NCI-H2227 (cell line): Measurements from ENCODE around the gene MRRF.
"Not testable (repeated sequence)": the region's sequence is repeated elsewhere in the genome, so short reads cannot be mapped to it uniquely, and the experiment has no call there.

Experiments
- DNase-seq: peaks from one replicate; lab custom pipeline; 2025; ENCODE audit not compliant: unreplicated experiment; lab: John Stamatoyannopoulos, UW

Gene MRRF

DNA sequence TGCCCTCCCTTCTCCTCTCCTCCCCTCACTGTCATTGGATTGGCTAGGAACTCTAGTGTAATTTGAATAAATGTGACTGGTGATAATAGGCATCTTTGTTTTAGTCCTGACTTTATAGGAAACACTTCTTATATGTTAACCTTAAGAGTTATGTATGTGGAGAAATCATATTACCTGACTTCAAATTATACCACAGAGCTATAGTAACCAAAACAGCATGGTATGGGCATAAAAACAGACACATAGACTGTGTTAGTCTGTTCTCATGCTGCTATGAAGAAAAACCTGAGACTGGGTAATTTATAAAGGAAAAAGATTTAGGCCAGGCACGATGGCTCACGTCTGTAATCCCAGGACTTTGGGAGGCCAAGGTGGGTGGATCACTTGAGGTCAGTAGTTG lies 9.4 kb downstream of the MRRF start:
- DNase-seq = no peak

DNA sequence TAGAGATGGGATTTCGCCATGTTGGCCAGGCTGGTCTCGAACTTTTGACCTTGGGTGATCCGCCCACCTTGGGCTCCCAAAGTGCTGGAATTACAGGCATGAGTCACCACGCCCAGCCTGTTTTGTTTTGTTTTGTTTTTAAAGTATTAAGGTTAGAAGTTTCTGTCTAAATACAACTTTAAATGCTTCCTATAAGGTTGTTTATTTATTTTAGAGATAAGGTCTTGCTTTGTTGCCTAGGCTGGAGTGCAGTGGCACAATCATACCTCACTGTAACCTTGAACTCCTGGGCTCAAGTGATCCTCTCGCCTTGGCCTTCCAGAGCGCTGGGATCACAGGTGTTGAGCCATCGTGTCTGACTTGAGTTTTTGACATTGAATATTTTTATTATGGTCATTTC lies 11.4 kb downstream of the MRRF start:
- DNase-seq = no peak

DNA sequence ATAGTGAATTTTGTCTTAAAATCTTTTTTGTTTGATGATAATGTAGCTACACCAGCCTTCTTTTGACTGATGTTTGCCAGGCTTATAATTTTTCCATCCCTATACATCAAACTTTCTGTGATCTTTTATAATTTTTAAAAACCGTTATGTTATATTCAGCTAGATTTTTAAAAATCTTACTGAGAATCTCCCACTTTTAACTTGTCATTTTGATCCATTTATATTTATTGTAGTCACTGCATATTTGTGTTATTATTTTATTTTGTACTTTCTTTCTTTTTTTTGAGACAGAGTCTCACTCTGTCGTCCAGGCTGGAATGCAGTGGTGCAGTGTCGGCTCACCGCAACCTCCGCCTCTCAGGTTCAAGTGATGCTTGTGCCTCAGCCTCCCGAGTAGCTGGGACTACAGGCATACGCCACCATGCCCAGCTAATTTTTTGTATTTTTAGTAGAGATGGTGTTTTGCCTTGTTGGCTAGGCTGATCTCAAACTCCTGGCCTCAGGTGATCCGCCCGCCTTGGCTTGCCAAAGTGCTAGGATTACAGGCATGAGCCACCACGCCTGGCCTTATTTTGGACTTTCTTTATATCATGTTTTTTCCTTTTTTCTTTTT lies 12.7 kb downstream of the MRRF start:
- no peak for DNase-seq

DNA sequence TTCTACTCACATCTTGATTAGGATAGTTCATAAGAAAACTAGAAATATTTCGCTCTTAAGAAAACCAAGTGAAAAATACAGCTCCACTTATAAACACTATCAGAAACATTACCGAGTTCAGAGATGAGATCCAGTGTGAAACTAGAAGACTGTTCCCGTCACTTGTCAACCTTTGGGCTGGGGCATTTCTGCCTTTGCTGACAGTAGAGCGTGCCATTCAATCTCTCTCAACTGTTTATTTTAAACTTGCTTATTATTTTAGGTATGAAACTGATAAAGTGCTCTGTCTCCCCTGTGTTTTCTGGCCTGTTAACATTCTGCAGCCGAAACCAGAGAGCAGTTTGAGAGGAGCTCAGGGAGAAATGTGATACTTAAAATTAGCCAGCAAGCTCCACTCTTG lies 16.7 kb downstream of the MRRF start:
- DNase-seq = no peak

DNA sequence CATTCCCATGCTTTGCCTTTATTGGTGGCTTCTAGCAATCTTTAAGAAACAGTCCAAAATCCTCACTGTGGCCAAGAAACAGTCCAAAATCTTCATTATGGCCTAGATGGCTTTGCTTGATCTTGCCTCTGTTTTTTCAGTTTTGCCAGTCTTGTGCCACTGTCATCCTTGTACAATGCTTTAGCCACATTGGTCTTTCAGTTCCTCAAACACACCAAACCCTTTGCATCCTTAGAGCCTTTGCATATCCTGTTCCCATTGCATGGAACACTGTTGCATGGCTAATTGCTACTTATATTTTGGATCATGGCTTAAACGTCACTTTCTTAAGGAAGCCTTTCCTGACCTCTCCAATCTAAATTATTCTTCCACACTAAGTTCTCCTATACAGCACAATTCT lies 22.1 kb downstream of the MRRF start:
- no peak for DNase-seq

DNA sequence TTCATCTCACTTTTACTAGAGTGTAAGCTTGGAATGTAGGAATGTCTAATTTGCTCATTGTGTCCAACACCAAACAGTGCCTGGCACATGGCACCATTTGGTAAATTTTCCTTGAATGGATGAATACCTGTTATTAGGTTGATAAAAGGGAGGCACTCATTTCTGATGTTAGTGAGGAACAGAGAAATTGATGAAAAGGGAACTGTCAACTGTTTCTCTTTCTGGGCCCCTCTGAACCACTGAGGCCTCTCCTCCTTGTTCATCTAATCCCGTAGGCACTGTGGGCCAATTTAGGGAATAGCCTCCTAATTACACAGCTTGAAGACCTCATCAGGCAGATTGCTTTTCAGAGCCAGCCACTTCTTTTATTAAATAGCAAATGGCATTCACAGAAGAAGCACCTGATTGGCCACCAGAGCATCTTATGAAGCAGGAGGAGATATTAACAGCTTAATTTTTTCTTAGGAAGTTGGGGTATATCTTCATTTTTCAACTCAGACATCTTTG lies 22.6 kb downstream of the MRRF start:
- no peak for DNase-seq

DNA sequence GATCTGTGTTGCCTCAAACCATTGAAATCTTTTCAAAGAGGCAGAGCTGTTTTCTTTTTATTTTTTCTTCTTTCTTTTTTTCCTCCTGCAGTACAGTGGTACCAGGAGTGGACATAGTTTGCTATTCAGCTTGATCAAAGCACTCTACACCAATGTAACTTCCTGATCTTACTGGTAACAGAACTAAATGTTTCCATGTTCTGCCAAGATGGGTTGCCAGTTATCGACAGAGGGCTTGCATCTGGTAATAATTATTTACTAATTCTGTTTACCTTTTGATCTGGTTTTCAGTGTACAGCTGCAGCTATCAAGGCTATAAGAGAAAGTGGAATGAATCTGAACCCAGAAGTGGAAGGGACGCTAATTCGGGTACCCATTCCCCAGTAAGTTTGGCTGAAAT lies 26.8 kb downstream of the MRRF start:
- no peak for DNase-seq

DNA sequence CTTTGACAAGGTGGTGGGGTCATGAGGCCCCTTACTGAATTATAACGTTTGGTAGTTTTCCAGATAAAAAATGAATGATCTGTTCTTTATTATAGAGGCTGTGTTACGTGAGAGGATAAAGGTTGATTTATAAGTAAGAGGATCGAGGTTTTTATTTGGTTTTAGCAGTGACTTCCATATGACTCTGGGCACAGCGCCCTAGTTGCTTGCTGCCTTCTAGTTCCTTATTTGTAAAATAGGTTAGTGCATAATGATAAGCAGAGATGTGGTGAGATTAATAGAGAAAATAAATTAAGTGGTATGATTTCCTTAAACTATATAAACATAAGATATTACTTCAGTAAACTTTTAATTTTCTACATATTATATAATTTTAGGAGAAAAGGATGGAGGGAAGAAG lies 29.8 kb downstream of the MRRF start:
- no peak for DNase-seq

DNA sequence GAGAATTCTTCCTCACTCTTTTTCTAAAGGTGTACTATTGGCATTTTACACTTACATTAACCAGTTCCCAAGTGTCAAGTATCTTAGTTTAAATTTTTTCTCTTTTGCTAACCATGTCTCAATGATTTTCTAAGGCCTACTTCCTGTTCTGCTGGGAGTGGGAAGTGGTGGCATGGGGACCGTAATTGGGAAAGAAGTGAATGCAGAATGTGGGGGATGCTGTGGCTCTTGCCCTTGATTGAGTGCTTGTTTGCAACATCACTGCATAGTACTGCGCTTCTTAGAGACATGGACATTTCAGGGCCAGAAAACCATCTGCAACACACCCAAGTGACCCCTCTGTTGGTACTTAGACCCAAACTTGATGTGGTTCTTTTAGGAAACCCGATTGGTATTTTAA lies 32.8 kb downstream of the MRRF start:
- DNase-seq = no peak

DNA sequence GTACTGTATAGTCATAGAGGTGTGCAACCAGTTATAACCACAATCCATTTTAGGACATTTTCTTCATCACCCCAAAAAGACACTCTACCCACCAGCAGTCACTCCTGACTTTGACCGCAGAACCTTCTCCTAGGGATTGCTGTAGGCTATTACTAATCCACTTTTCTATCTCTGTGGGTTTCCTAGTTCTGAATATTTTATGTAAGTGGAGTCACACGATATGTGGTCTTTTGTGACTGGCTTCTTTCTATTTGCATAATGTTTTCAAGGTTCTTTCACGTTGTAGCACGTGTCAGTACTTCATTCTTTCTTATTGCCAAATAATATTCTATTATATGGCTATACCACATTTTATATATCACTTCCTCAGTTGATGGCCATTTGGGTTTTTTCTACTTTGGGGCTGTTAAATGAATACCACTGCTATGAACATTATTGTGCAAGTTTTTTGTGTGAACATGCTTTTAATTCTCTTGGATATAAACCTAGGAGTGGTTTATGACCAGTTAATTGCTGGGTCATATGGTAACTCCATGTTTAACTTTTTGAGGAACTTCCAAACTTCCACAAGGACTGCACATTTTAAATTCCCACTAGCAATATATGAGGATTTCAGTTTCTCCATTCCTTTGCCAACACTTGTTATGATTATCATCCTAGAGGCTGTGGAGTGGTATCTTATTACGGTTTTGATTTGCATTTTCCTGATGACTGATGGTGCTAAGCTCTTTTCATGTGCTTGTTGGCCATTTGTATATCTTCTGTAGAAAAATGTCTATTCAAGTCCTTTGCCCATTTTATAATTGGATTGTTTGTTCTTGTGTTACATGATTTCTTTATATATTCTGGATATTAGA lies 37.8 kb downstream of the MRRF start:
- no peak for DNase-seq

DNA sequence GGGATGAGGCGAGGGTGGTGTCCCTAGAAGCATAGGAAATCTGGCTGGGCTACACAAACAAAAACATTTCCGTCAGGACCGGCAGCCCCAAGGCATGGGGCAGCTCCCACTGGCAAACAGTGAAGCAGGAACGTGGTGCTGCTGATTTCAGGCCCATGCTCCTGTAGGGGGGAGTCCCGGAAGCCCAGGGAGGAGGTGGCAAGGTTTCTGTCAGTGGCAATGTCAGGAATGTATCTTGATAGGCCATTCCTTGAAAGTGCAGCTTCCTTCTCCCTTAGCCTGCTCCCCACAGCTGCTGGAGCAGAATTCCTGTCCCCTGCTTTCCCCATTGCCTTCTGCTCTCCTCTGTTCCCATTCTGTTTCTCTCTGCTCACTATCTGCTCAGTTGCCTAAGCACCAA lies 42.4 kb downstream of the MRRF start:
- no peak for DNase-seq

DNA sequence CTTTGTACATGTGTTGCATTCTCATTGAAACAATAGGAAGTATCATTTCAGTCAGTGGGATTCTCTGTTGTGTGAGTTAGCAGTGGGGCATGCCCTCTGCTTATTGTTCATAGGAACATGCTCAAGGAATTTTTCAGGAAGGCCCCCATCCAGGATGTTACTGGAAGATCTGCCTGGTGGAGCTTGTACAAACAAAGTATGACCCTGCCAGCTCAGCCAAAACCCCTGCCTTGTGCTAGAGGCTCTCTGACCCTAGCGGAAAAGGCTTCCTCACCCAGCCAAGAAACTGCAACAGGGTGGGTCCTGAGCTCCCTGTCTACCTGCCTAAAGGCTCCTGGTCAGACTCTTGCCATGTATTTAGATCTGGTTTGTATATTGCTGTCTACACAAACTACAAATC lies 43.2 kb downstream of the MRRF start:
- DNase-seq = no peak

DNA sequence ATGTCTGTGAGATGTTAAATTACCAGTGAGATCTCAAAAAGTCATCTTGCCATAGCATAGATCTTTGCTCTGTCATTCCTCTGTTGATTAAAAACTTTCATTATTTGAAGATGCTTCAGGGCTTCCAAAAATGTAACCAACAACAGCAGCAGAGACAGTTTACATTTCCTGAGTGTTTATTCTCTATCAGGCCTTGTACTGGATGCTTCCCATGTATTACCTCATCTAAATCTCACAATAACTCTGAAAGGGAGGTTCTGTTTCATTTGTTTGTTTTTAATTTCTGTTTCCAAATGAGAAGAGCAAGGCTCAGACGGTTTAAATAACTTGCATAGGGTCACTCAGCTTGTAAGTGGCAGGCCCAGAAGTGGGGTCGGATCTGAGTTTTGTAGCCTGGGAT lies 45.2 kb downstream of the MRRF start:
- no peak for DNase-seq

DNA sequence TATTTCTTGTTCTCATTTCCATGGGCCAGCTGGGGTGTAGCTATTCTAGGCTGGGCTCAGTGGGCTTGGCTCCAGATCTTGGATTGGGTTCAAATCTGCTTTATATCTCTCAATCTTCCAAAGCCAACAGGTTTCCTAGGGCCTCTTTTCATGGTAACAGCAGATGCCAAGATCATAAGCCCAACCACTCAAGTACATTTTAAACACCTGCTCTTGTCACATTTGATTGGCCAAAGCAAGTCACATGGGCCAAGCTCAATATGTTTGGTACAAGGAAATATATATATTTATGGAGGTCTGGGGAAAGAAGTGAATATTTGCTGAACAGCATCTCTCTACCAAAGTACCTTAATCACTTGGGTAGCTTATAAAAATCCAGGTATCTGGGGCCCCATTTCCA lies 49.5 kb downstream of the MRRF start:
- DNase-seq = no peak

DNA sequence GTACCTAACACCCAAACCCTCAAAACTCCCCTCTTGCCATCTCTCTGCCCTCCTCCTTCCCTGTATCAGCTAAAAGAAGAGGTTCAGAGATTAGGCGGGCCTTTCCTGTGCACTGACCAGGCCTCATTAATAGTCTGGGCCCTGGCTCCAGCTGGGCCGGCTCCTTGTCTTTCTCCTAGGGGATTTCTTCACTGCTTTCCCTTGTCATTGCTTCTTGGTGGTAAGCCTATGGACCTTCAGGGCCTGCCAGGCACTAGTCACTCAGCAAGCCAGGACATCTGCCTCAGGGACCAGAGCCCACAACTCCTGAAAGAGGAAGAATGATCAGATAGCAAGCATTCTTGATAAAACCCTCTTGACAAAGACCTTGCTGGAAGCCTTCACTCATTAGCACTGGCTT lies 50.9 kb downstream of the MRRF start:
- no peak for DNase-seq

DNA sequence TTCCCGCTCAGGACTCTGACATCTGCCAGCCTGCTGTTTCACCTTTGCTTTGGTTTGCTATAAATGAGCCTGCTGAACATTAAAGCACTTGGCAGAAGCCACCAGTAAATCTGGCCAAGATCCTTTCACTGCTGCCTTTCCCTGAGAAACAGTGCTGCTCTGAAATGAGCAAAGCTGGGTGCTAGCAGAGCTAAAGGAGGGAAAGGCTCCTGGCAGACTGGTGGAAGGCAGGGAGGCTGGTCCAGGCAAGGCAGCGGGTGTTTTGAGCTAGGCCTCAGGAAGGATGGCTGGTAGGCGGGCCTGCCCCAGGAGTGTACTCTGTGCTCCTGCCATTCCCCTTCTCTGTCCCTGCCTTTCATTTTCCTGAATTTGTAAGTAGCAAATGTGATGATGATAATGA lies 53.6 kb downstream of the MRRF start:
- no peak for DNase-seq

DNA sequence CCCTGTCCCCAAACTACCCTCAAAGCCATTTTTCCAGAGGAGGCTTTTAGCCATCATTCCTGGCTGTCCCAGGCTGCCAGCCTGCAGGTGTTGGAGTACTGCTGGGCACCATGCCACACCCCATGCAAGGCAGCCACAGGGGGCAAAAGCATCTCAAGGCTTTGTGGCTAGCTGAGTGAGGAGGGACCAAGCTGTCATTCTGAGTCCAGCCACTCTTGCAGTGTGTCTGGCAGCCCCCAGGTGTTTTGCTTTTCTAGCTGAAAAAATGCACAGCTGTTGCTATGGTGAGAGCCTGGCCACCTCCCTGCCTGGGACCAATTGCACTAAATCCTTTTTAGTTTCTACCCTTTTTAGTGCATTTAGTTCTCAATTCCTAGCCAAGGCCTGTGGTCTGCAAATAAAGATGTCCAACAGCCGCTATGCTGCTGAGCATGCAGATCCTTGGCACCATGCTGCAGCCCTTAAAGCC lies 55.8 kb downstream of the MRRF start:
- DNase-seq = no peak

DNA sequence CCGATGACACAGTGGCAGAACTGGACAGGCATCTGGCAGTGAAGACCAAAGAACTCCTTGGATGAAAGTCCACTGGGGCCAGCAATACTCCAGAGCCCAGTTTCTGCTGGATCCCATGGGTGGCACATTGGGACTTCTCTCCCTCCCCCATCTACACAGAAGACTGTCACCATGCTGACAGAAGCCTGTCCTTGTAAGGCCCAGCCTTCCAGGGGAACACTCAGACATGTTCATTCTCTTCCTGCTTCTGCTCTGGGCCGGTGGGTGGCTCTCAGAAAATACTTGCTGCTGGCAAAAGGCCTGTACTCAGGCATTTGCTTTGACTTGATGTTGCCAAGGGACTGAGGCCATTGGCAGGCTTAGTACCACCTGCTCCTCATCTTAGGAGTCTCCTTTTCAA lies 57.9 kb downstream of the MRRF start:
- DNase-seq = no peak

DNA sequence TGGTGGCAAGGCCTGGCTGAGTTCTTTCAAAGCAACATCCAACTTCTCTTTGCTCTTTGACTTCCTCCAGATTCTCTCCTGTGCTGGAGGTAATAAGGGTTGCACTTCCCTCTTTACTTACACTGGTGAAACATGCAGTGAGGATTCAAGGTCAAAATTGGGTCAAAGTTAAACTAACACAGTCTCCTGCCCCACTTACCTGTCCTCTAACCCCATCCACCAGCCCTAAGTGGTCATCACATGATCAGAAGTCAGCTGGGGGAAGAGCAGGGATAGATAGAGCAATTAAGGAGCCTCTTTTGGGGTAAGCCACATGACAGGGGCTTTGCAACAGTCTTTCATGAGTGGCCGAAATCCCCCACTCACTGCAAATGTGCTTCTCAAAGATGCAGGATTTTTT lies 60.0 kb downstream of the MRRF start:
- not testable (repeated sequence) for DNase-seq

DNA sequence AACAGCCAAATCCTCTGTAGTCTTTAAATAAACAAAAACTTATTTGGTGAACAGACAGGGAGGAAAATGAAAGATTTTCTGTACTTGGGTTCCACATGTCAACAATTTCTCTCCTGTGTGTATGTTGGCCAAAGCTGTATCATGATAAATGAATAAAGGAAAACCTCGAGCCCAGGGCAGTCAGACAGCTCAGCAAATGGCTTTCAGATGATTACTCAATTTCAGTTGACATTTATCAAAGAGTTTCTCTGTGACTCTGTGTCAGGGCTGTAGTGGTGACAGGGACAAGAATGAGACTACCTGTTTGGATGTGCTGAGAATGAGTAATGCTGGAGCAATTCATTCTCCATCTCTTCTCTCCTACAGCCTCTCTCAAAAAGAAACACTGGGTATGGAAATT lies 60.4 kb downstream of the MRRF start:
- DNase-seq = no peak

DNA sequence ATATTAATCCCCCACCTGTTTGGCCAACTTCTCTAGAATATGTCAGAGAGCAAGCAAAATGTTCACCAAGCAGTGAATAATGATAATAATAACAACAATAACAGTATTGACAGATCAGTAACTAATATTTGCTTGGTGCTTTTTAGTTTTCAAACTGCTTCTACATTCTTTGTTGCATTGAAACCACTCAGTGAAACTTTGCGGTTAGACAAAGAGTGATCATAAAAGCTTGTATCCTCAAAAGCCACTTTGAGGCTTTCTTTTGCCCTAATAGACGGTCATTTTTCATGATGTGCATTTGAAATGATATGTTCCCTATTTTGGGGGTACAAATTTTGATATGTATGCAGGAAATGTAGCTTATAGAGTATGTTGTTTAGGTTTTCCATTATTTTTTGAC lies 62.5 kb downstream of the MRRF start:
- no peak for DNase-seq

DNA sequence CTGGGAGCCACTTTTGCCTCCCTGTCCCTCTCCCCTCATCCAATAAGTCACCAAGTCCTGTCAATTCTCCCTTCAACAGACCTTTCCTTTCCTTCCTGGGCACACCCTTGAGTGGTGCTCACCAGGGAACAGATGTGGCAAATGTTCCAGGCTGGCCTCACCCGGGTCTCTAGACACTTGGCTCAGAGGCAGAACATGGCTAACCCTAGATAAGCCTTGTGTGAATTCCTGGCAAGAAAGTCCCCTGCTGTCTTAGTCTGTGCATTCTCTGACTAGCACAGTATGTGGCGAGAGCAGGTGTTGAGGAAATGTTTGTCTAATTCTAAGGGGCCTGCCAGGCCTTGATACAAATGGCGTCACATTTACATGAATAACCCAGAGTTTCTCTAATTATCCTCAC lies 64.9 kb downstream of the MRRF start:
- no peak for DNase-seq

DNA sequence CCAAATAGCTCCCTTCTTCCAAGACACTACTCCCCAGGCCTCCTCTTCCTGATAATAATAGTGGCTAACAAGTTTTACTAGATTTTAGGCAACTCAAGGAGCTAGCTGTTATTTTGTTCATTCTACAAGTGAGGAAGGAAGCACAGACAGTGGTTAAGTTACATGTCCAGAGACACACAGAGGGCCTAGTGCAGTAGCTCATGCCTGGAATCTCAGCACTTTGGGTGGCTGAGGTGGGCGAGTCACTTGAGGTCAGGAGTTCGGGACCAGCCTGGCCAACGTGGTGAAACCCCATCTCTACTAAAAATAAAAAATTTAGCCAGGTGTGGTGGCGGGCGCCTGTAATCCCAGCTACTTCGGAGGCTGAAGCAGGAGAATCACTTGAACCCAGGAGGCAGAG lies 65.8 kb downstream of the MRRF start:
- not testable (repeated sequence) for DNase-seq
